Neural cell (in vitro differentiated cells): Measurements from ENCODE around the gene FILIP1L. TPM values are rescaled to one million over a fixed set of nuclear protein-coding genes. Genes with fewer than 3 reads are reported as not detected.

Experiments
- H2AFZ ChIP-seq: fragments of 200-600, 300-800 bp; sonication (generic), shearing (Covaris generic); 2 replicates; pipeline ENCODE4 v1.6.0; 2014; ENCODE audit warnings: low read depth, mild to moderate bottlenecking, antibody characterized with exemption, low read length, moderate library complexity
- H3F3A ChIP-seq: fragments of 200-600 bp; shearing (Covaris generic); 2 replicates; pipeline ENCODE4 v1.6.1; 2016; ENCODE audit warnings: mild to moderate bottlenecking, moderate library complexity, mixed read lengths, antibody characterized with exemption, low read length; ENCODE audit not compliant: insufficient read depth, poor library complexity, severe bottlenecking
- H3K27ac ChIP-seq: fragments of 200-600, 300-800 bp; sonication (generic), shearing (Covaris generic); 2 replicates; pipeline ENCODE4 v1.5.1; 2014; ENCODE audit warnings: mild to moderate bottlenecking, low read length, moderate library complexity
- H3K27me3 ChIP-seq: fragments of 300-800, 200-600 bp; sonication (generic), shearing (Covaris generic); 2 replicates; pipeline ENCODE4 v1.6.0; 2014; ENCODE audit warnings: mild to moderate bottlenecking, low read depth, low read length, moderate library complexity; ENCODE audit not compliant: insufficient read depth
- H3K36me3 ChIP-seq: fragments of 300-800, 200-600 bp; sonication (generic), shearing (Covaris generic); 2 replicates; pipeline ENCODE4 v1.5.1; 2014; ENCODE audit warnings: mild to moderate bottlenecking, antibody characterized with exemption, low read length, moderate library complexity; ENCODE audit not compliant: insufficient read depth
- H3K4me2 ChIP-seq: fragments of 300-800, 200-600 bp; sonication (generic), shearing (Covaris generic); 2 replicates; pipeline ENCODE4 v1.6.0; 2014; ENCODE audit warnings: mild to moderate bottlenecking, low read length
- H3K4me3 ChIP-seq: fragments of 300-800, 200-600 bp; sonication (generic), shearing (Covaris generic); 2 replicates; pipeline ENCODE4 v1.5.1; 2014; ENCODE audit warnings: mild to moderate bottlenecking, low read length, moderate library complexity
- H3K79me2 ChIP-seq: fragments of 200-600 bp; shearing (Covaris generic); replicated peaks from 2 replicates; pipeline ENCODE4 v1.6.0; 2014; ENCODE audit warnings: mild to moderate bottlenecking, low read length, moderate library complexity; ENCODE audit not compliant: insufficient read depth
- H3K9ac ChIP-seq: fragments of 300-800, 200-600 bp; sonication (generic), shearing (Covaris generic); 2 replicates; pipeline ENCODE4 v1.6.1; 2016; ENCODE audit warnings: mild to moderate bottlenecking, low read length, mixed read lengths
- H3K9me2 ChIP-seq: fragments of 200-600 bp; shearing (Covaris generic); 2 replicates; pipeline ENCODE4 v1.6.1; 2016; ENCODE audit warnings: mild to moderate bottlenecking, low read length, mixed read lengths; ENCODE audit not compliant: insufficient read depth
- H3K9me3 ChIP-seq: fragments of 200-600, 300-800 bp; sonication (generic), shearing (Covaris generic); 2 replicates; pipeline ENCODE4 v1.6.1; 2016; ENCODE audit warnings: mild to moderate bottlenecking, mixed run types, low read length, moderate library complexity, mixed read lengths
- H4K20me1 ChIP-seq: fragments of 200-600 bp; shearing (Covaris generic); 2 replicates; pipeline ENCODE4 v1.6.1; 2016; ENCODE audit warnings: mild to moderate bottlenecking, mixed run types; ENCODE audit not compliant: insufficient read depth
- CTCF ChIP-seq: fragments of 450-650 bp; IDR thresholded peaks from 2 replicates; pipeline ENCODE4 v1.5.1; 2014; ENCODE audit warnings: antibody characterized with exemption, mild to moderate bottlenecking, moderate library complexity; ENCODE audit not compliant: poor library complexity, severe bottlenecking
- EP300 ChIP-seq: fragments of 450-650 bp; conservative IDR thresholded peaks from 2 replicates; pipeline ENCODE4 v1.6.1; 2014; ENCODE audit warnings: antibody characterized with exemption, mild to moderate bottlenecking, moderate library complexity; ENCODE audit not compliant: poor library complexity, severe bottlenecking
- EZH2 ChIP-seq: fragments of 200-600, 300-800 bp; shearing (Covaris generic), sonication (generic); IDR thresholded peaks from 2 replicates; pipeline ENCODE4 v1.6.1; 2014; ENCODE audit warnings: antibody characterized with exemption, low read length, borderline replicate concordance, mild to moderate bottlenecking; ENCODE audit not compliant: insufficient read depth, poor library complexity, severe bottlenecking
- MXI1 ChIP-seq: fragments of 450-650 bp; conservative IDR thresholded peaks from 2 replicates; pipeline ENCODE4 v1.6.1; 2014; ENCODE audit warnings: antibody characterized with exemption, mild to moderate bottlenecking; ENCODE audit not compliant: poor library complexity, severe bottlenecking
- POLR2AphosphoS5 ChIP-seq: IDR thresholded peaks from 2 replicates; pipeline ENCODE4 v1.6.1; 2012
- RAD21 ChIP-seq: fragments of 450-650 bp; conservative IDR thresholded peaks from 2 replicates; pipeline ENCODE4 v1.6.1; 2014; ENCODE audit warnings: antibody characterized with exemption, mild to moderate bottlenecking, moderate library complexity
- REST ChIP-seq: IDR thresholded peaks from 2 replicates; pipeline ENCODE4 v1.6.1; 2012; ENCODE audit warnings: borderline replicate concordance
- SMC3 ChIP-seq: fragments of 450-650 bp; conservative IDR thresholded peaks from 2 replicates; pipeline ENCODE4 v1.6.1; 2014; ENCODE audit warnings: antibody characterized with exemption, mild to moderate bottlenecking, moderate library complexity; ENCODE audit not compliant: poor library complexity
- TAF1 ChIP-seq: IDR thresholded peaks from 2 replicates; pipeline ENCODE4 v1.6.1; 2012; ENCODE audit warnings: low read depth
- polyA plus RNA-seq: library from polyadenylated mRNA; depleted of rRNA; stranded (reverse); fragments of >200 nt; gene quantifications from 2 replicates; pipeline ENCODE4 v1.2.3, GENCODE V29; 2014

Gene FILIP1L
- polyA plus RNA-seq, 1 donor from 2014 or later: 0.27 TPM

GRCh38 chr3:100103558-100104441 is 10.5 kb downstream of the FILIP1L start:
- Histone ChIP-seq H3K9me3 (no peaks in the 10 kb centered on the region), H3K79me2 (no peaks in the 10 kb centered on the region), H3F3A (no peaks in the 10 kb centered on the region), H3K36me3 (no peaks in the 10 kb centered on the region), H2AFZ (no peak overlapping the region), H3K27ac (no peak overlapping the region), H3K4me2 (no peak overlapping the region), H4K20me1 (no peaks in the 10 kb centered on the region), H3K27me3 (no peaks in the 10 kb centered on the region), H3K9ac (no peak overlapping the region), H3K9me2 (no peaks in the 10 kb centered on the region), H3K4me3 (no peak overlapping the region)
- TF ChIP-seq EZH2: no peak
- no peak for TF ChIP-seq MXI1
- no peak for TF ChIP-seq EP300
- TF ChIP-seq REST: no peak
- TF ChIP-seq TAF1: no peak
- TF ChIP-seq RAD21: no peak
- no peak for TF ChIP-seq SMC3
- TF ChIP-seq POLR2AphosphoS5: no peak
- no peak for TF ChIP-seq CTCF

- Histone ChIP-seq H3K9me2 (no peaks in the 10 kb centered on the region), H3K36me3 (no peaks in the 10 kb centered on the region), H3K27me3 (no peaks in the 10 kb centered on the region), H3K9me3 (no peaks in the 10 kb centered on the region), H3K4me3 (no peak overlapping the region), H3K27ac (no peak overlapping the region), H2AFZ (no peak overlapping the region), H3K79me2 (no peaks in the 10 kb centered on the region), H3K4me2 (no peak overlapping the region), H3K9ac (no peak overlapping the region), H3F3A (no peaks in the 10 kb centered on the region), H4K20me1 (no peaks in the 10 kb centered on the region)
- TF ChIP-seq TAF1 (no peak), REST (no peak), MXI1 (no peak), POLR2AphosphoS5 (no peak), SMC3 (no peak), EP300 (no peak), RAD21 (no peak), CTCF (no peak), EZH2 (no peak)
Measured at GRCh38 chr3:100102757-100103156, 11.5 kb downstream of the FILIP1L start.
